Astrocyte of the spinal cord (primary cell): ENCODE measurements around the gene PTPRN2.

ENCODE experiments used
- DNase-seq: peaks from one replicate; pipeline ENCODE4 v3.0.0; 2011; ENCODE audit warnings: low read depth, low spot score
- H3K4me3 ChIP-seq: 2 replicates; pipeline ENCODE4 v1.5.1; 2011; ENCODE audit warnings: low read depth, mild to moderate bottlenecking, low read length, moderate library complexity
- in situ Hi-C: cut with HindIII; loops from 2 replicates; pipeline ENCODE4 v1.10.0; 2017; ENCODE audit warnings: low sequenced_read_pairs
- TF ChIP-seq, protein P1 (sequence below): IDR thresholded peaks from 2 replicates; pipeline ENCODE4 v1.5.1; 2012; ENCODE audit warnings: low read depth, mild to moderate bottlenecking, low read length, inconsistent platforms

Gene PTPRN2

DNA sequence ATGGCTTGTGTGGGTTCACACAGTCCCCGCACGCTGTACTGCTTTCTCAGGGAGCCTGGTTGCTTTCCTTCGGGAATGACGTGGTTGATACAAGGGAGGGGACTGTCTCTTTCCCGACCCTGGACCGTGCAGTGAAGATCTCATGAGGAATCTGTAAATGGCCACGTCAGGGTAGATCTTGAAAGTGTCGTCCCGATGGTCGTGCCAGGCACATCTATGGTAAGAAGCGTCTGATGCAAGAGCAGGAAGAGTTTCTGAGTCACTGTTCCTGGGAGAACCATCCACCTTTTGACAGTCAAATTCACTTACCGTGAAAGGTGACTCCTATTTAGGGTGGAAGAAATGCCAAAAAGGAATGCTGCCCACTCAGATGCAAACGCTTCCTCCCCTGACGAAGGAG is 500.4 kb downstream of the PTPRN2 start:
- in situ Hi-C loops: no loop called here
- no peak for DNase-seq
- TF ChIP-seq, protein P1, sequence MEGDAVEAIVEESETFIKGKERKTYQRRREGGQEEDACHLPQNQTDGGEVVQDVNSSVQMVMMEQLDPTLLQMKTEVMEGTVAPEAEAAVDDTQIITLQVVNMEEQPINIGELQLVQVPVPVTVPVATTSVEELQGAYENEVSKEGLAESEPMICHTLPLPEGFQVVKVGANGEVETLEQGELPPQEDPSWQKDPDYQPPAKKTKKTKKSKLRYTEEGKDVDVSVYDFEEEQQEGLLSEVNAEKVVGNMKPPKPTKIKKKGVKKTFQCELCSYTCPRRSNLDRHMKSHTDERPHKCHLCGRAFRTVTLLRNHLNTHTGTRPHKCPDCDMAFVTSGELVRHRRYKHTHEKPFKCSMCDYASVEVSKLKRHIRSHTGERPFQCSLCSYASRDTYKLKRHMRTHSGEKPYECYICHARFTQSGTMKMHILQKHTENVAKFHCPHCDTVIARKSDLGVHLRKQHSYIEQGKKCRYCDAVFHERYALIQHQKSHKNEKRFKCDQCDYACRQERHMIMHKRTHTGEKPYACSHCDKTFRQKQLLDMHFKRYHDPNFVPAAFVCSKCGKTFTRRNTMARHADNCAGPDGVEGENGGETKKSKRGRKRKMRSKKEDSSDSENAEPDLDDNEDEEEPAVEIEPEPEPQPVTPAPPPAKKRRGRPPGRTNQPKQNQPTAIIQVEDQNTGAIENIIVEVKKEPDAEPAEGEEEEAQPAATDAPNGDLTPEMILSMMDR: no peak
- no peak overlapping the region for H3K4me3 ChIP-seq

DNA sequence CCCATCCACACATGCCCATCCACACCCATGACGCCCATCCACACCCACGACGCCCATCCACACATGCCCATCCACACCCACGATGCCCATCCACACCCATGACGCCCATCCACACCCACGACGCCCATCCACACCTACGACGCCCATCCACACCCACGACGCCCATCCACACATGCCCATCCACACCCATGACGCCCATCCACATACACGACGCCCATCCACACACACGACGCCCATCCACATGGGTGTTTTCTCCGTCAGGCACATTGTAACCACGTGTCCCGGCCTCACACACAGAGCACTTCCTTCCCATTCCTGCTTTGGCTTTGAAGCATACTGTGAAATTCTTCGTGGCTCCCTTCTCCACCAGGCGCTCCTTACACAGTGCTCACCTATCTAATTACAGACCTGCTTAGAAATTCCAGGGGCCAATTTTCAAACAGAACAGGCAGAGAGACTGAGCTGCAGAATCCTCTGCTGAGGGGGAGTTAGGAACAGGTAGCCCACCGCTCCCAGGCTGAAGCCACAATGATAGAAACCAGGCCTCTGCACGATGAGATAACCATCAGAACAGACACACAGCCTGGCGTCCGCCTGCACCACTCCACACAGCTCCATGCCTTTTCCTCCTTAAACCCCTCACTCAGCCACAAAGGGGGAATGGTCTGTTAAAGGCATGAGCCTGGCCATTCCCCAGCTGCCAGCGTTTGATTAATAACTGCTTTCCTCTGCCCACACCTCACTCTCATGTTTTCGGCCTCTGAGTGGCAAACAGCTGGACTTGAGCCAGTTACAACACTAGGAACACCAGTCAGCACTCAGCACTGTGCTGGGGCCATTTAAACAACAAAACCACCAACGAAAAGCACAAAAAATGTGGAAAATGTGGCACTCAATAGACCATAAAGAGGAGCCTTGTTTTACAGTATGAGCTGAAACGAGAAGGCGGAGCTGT is 501.6 kb downstream of the PTPRN2 start:
- DNase-seq: no peak
- no peak overlapping the region for H3K4me3 ChIP-seq
- in situ Hi-C loops: no loop called here

DNA sequence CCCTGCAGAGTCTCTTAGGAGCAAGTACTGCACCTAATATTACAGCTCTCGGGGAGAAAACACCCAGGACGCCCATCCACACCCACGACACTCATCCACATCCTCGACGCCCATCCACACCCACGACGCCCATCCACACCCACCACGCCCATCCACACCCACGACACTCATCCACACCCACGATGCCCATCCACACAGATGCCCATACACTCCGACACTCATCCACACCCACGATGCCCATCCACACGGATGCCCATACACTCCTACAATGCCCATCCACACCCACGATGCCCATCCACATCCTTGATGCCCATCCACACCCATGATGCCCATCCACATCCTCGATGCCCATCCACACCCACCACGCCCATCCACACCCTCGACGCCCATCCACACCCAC is 503.1 kb downstream of the PTPRN2 start:
- TF ChIP-seq, protein P1: no peak
- no peak for DNase-seq
- in situ Hi-C loops: no loop called here

More for the DNA sequence above, 501.6 kb downstream of the PTPRN2 start:
- TF ChIP-seq, protein P1: no peak

DNA sequence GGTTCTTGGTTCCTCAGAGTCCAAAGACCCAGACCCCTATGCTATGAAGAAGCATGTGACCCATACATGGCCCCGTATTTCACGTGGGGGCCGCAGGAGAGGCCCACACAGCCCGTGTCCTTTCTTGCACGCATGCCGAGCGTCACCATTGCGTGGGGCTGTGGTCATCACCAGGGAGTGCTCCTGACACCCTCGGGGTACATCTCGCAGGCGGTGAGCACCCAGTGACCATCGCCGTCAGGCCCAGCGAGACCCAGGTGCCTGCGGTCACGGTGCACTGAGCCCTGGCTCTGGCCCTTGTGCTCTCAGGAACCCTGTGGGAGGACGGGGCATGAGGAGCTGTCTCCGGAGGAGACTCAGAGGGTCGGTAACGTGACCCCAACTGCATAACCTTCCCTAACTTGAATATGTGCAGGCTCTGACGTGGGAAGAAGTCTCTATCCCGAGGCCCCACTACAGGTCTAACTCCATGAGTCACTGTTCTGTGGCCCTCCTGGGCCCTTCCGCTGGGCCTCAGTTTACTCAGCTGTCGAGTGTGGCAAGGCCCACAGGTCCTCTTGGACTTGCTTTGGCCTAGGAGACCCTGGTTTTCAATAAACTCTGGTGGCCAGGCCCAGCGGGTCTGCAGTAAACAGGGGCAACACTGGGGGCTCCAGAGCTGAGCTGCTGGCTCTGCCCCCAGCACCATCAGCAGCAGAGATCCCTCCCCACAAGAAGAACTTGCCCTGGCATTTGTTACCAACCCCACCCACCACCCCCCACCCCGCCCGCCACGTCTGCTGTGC is 503.9 kb downstream of the PTPRN2 start:
- in situ Hi-C loops: no loop called here
- DNase-seq: no peak
- no peak overlapping the region for H3K4me3 ChIP-seq
- TF ChIP-seq, protein P1: no peak

More for the DNA sequence above, 503.1 kb downstream of the PTPRN2 start:
- H3K4me3 ChIP-seq: no peak overlapping the region

DNA sequence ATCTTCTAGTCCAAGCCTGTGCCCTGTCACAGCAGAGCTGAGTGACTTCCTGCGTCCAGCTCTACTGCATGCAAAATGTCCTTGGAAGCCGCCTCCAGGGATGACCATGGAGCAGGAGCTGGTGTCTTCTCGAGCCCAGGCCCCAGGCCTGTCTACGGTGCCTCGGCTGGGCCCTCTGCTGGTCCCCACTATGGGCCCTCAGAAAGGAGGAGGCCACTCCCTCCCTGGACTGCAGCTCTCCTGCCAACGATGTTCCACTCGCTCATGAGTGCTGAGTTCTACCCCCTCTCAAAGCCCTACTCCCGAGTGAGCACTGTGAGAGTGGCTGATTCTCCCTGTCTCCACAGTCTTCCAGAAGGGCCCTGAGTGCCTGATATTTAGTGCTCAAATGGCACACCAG is 504.9 kb downstream of the PTPRN2 start:
- no peak for DNase-seq
- TF ChIP-seq, protein P1: no peak
- in situ Hi-C loops: no loop called here
- H3K4me3 ChIP-seq: no peak overlapping the region

DNA sequence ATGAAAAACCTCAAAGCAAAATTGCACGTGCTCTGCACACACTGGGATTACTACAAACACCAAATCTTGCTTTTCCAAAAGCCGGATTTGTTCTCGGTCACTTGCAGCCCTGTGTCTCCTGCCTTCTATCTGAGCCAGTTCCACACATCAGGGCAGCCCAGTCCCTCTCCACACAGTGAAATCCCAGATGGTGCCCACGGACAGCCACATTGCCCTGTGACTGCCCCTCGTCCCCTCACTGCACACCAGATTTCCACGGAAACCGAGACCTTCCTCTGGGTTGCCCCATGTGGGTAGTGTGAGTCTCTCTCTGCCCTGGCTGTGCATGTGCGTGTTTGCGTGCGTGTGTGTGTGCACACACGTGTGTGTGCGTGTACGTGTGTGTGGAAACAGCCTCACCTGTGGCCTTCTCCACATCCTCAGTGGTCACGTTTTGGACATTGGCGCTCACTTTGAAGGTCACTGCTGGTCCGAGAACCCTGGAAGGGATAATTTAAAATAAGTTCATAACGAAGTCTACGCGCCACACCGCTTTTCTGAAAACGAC is 506.7 kb downstream of the PTPRN2 start:
- in situ Hi-C loops: no loop called here

More for the DNA sequence above, 506.7 kb downstream of the PTPRN2 start:
- TF ChIP-seq, protein P1: no peak
- H3K4me3 ChIP-seq: no peak overlapping the region
- DNase-seq: no peak
